Tibial nerve (tissue), 4 donors: Measurements from ENCODE around the gene TARDBP. TPM values are rescaled to one million over a fixed set of nuclear protein-coding genes. Genes with fewer than 3 reads are reported as not detected.
"Not testable (repeated sequence)": the region's sequence is repeated elsewhere in the genome, so short reads cannot be mapped to it uniquely, and the experiment has no call there.

Experiments used
- DNase-seq, 2 donors: peaks; one replicate each; pipeline ENCODE4 v3.0.0-alpha.2; 2019; ENCODE audit warnings: low spot score in 2 of 2
- H3K27ac ChIP-seq, 4 donors: fragments of 200-600 bp; sonication (generic) in 3 of 4; one replicate each; pipeline ENCODE4 v1.5.1; 2017 to 2019; ENCODE audit warnings: mild to moderate bottlenecking in 1 of 4
- H3K27me3 ChIP-seq, 2 donors: fragments of 200-600 bp; sonication (generic) in 1 of 2; one replicate each; pipeline versions ENCODE4 v1.5.1 to v1.6.0; 2017 to 2019
- H3K36me3 ChIP-seq, 3 donors: fragments of 200-600 bp; sonication (generic); one replicate each; pipeline ENCODE4 v1.5.1; 2018 to 2019
- H3K4me1 ChIP-seq, 4 donors: fragments of 200-600 bp; sonication (generic) in 3 of 4; one replicate each; pipeline ENCODE4 v1.5.1; 2017 to 2019
- H3K4me3 ChIP-seq, 4 donors: fragments of 200-600 bp; sonication (generic) in 3 of 4; one replicate each; pipeline ENCODE4 v1.5.1; 2017 to 2019; ENCODE audit warnings: mild to moderate bottlenecking in 1 of 4, moderate library complexity in 1 of 4
- H3K9me3 ChIP-seq, 4 donors: fragments of 200-600 bp; sonication (generic) in 3 of 4; one replicate each; pipeline ENCODE4 v1.5.1; 2017 to 2019
- CTCF ChIP-seq, 5 experiments: fragments of 200-600 bp in 3 of 5; fragments of 450-650 bp in 2 of 5; sonication (generic) in 3 of 5; IDR thresholded peaks; one replicate each; pipeline ENCODE4 v1.5.1; 2016 to 2019; ENCODE audit warnings: antibody characterized with exemption in 5 of 5, mild to moderate bottlenecking in 3 of 5, moderate library complexity in 2 of 5
- EP300 ChIP-seq, 2 donors: sonication (generic); formaldehyde crosslinking; IDR thresholded peaks; one replicate each; pipeline ENCODE4 v1.6.1; 2017; ENCODE audit warnings: antibody characterized with exemption in 2 of 2, mild to moderate bottlenecking in 1 of 2
- POLR2A ChIP-seq, 2 donors: fragments of 450-650 bp; IDR thresholded peaks; one replicate each; pipeline ENCODE4 v1.6.1; 2017; ENCODE audit warnings: antibody characterized with exemption in 2 of 2, mild to moderate bottlenecking in 2 of 2, moderate library complexity in 2 of 2
- WGBS, 2 donors: methylation state at CpG; one replicate each; pipeline ENCODE4 v1.1.5; 2018; 5-methylcytosine and 5-hydroxymethylcytosine counted together
- total RNA-seq, 4 donors: library from RNA; depleted of rRNA; stranded (reverse); fragments of >200 nt; gene quantifications; one replicate each; pipeline ENCODE4 v1.1.0, GENCODE V29; 2016

Gene TARDBP
- total RNA-seq, 4 donors from 2014 or later, result 165 to 237 (median 171) TPM

GRCh38 chr1:11027316-11027715 is 14.9 kb downstream of the TARDBP start:
- no peak for TF ChIP-seq POLR2A (IDR thresholded peaks at IDR 0.05)
- no peak for TF ChIP-seq EP300 (IDR thresholded peaks at IDR 0.05)
- no peak for TF ChIP-seq CTCF (IDR thresholded peaks at IDR 0.05)
- 68 to 73% methylated on average over 6 of the region's 6 CpGs for WGBS, 2 donors
- H3K27me3 ChIP-seq, result no peaks in the 10 kb centered on the region
- no peak overlapping the region for H3K27ac ChIP-seq
- peaks cover 0 to 12% (median 0%) of the 10 kb centered on the region in 4 donors for H3K4me1 ChIP-seq
- H3K4me3 ChIP-seq, result no peak overlapping the region
- DNase-seq, result no peak
- H3K9me3 ChIP-seq, result no peaks in the 10 kb centered on the region
- peaks cover 0 to 78% (median 3%) of the 10 kb centered on the region in 3 donors for H3K36me3 ChIP-seq

GRCh38 chr1:11028018-11028417 is 15.6 kb downstream of the TARDBP start:
- peaks cover 0 to 71% (median 0%) of the 10 kb centered on the region in 3 donors for H3K36me3 ChIP-seq
- H3K4me3 ChIP-seq, result no peak overlapping the region
- no peaks in the 10 kb centered on the region for H3K9me3 ChIP-seq
- whole genome bisulfite sequencing, 2 donors, result 93 to 98% methylated on average over 3 of the region's 3 CpGs
- no peak for DNase-seq
- H3K27ac ChIP-seq, result no peak overlapping the region
- TF ChIP-seq EP300 (IDR thresholded peaks at IDR 0.05) (no peak), CTCF (IDR thresholded peaks at IDR 0.05) (no peak), POLR2A (IDR thresholded peaks at IDR 0.05) (no peak)
- H3K27me3 ChIP-seq, result no peaks in the 10 kb centered on the region
- peaks cover 0 to 12% (median 0%) of the 10 kb centered on the region in 4 donors for H3K4me1 ChIP-seq

GRCh38 chr1:11030865-11031264 is 18.4 kb downstream of the TARDBP start:
- Histone ChIP-seq H3K27me3 (no peaks in the 10 kb centered on the region), H3K27ac (no peak overlapping the region), H3K4me3 (no peak overlapping the region), H3K9me3 (no peaks in the 10 kb centered on the region), H3K4me1 (peaks cover 0 to 6% (median 0%) of the 10 kb centered on the region in 4 donors), H3K36me3 (peaks cover 0 to 48% (median 0%) of the 10 kb centered on the region in 3 donors)
- TF ChIP-seq CTCF (IDR thresholded peaks at IDR 0.05), result no peak
- no peak for TF ChIP-seq POLR2A (IDR thresholded peaks at IDR 0.05)
- no peak for TF ChIP-seq EP300 (IDR thresholded peaks at IDR 0.05)
- no peak for DNase-seq
- WGBS, 2 donors, result 83 to 87% methylated on average over 9 of the region's 9 CpGs

- peaks cover 0 to 6% (median 0%) of the 10 kb centered on the region in 4 donors for H3K4me1 ChIP-seq
These were observed 19.3 kb downstream of the TARDBP start for GRCh38 chr1:11031624-11032262.

GRCh38 chr1:11037019-11037739 is 24.7 kb downstream of the TARDBP start:
- H3K27ac ChIP-seq, H3K27me3 ChIP-seq, H3K9me3 ChIP-seq, DNase-seq, H3K4me3 ChIP-seq, H3K36me3 ChIP-seq: not testable (repeated sequence)
- peaks cover 0 to 11% (median 0%) of the 10 kb centered on the region in 4 donors for H3K4me1 ChIP-seq
- 56 to 61% methylated on average over 18 of the region's 18 CpGs for WGBS, 2 donors

More at GRCh38 chr1:11031624-11032262, 19.3 kb downstream of the TARDBP start:
- no peaks in the 10 kb centered on the region for H3K27me3 ChIP-seq
- H3K9me3 ChIP-seq, result no peaks in the 10 kb centered on the region
- H3K4me3 ChIP-seq, result no peak overlapping the region
- 87 to 91% methylated on average over 10 of the region's 10 CpGs for WGBS, 2 donors
- DNase-seq, result no peak
- TF ChIP-seq POLR2A (IDR thresholded peaks at IDR 0.05) (no peak), EP300 (IDR thresholded peaks at IDR 0.05) (no peak), CTCF (IDR thresholded peaks at IDR 0.05) (no peak)
- H3K36me3 ChIP-seq, result peaks cover 0 to 39% (median 0%) of the 10 kb centered on the region in 3 donors
- H3K27ac ChIP-seq, result no peak overlapping the region
